Measurements from ENCODE around the gene APOL5.

The APOL5 gene

DNA sequence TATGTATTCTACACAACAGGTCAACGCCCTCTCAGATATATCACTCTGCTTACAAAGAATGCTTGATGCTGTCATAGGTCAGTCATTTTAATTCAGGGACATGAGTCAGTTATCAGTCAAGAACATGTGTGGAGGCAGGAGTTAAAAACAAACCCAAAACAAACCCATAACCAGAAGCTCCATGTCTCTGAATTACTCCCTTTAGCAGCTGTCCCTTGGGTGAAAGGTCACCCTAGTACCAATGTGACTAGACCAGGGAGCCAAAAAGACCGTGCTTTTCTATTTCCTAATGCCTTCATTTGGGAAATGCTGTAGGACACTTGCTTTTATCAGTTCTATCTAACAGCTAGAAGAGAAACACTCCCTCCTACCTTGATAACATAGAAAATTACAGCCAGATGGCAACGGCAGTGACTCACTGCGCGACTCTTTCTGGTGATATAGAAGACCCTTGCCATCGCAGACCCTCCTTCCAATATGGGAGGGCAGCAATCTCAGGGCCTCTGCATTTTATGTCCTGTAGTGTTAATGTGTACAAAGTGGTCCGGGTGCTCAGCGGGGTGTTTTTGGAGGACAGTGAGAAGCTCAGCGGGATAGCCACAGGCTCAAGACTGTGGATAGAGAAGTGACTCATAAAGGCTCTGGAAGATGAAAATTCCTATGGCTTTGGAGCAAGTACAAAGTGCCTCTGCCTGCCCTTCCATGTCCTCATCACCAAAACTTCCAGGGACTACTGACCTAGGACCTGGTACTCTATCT lies 24.8 kb downstream of the APOL5 start:
- DNase-seq (ENCODE audit: low spot score), result no peak

DNA sequence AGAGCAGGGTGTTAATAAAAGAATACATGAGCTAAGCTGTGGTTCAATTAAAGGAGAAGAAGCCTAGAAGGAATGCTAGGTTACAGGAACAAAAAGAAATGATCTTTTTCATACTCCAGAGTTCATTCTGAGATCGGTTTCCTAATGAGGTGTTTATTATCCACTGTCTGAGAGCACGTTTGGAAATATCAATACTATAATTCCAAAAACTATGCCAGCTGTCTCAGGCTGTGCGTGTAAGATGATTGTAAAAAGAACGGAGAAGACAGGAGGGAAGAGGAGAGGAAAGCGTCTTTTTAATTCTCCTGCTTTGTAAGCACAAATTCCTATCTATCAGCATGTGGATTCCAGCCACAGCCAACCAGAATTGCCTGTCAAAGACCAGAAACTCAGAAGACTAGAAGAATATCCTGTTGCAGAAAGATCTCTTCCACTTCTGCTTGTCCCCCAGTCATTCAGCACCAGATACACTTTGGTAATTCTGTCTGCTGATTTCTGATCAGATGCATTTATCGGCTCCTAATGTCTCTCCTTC lies 25.7 kb downstream of the APOL5 start:
- no peak for DNase-seq (ENCODE audit: low spot score)

DNA sequence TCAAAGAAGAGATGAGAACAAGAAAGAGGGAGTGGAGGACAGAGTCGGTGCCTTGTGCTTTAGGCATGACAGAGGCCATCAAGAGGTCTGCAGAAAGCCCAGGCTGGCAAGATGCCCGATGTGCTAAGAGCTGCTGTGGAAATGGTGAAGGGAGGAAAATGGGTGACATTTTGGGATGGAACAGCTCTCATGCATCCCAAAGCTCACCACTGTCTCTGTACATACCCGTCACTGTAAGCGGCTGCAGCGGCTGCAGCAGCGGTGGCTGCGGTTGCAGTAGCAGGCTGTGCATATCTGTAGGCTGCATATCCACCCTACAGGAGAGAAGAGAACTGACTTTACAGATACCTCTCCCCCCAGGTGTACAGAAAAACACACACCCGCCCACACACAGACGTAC lies 28.6 kb downstream of the APOL5 start:
- no peak for DNase-seq (ENCODE audit: low spot score)

DNA sequence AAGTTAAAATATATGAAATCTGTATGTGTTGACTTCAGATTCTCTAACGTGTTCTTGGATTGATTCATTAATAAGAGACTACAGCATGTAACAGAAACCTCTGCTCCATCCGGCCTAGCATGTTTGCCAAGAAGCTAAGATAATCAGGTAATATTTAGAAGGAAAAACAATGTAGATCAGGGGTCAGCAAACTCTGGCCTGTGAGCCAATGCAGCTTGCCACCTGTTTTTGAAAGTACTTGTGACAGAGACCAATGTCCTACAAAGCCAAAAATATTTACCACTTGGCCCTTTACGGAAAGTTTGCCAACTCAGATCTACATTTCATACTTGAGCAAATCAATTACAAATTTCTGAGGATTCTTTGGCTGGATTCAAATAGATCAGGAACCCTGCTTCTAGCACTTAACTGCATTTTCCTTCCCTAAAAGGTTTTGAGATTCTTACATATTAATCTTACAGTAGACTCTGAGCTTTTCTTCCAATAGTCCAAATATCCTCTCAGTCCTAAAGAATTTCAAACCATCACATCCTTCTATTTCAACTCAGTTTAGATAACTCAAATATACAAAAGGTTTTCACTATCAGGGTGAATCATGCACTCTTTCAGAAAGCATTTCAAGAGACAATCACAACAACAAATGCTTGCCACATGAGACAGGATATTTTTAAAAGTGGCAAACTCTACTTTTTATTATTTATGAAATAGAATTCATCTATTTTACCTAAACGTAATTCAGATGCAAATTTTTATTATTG lies 29.5 kb downstream of the APOL5 start:
- DNase-seq (ENCODE audit: low spot score), result no peak

DNA sequence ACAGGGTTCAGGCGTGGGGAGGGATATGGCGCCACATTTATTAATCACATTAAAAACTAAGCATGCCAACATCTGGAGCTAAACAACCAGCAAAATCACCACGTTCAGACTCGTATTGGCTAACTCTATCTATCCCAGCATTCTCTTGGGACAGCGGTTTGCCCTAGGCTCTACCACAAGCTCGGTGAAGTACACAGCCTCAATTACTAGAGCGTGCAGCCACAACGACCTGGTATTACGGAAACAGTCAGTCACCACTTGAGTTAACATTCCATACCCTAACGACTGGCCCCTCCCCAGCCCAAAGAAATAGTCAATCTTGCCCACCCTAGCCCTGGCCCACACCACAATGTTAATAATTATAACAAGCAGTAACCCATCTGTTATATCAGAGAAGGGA lies 32.1 kb downstream of the APOL5 start:
- DNase-seq (ENCODE audit: low spot score), result no peak

DNA sequence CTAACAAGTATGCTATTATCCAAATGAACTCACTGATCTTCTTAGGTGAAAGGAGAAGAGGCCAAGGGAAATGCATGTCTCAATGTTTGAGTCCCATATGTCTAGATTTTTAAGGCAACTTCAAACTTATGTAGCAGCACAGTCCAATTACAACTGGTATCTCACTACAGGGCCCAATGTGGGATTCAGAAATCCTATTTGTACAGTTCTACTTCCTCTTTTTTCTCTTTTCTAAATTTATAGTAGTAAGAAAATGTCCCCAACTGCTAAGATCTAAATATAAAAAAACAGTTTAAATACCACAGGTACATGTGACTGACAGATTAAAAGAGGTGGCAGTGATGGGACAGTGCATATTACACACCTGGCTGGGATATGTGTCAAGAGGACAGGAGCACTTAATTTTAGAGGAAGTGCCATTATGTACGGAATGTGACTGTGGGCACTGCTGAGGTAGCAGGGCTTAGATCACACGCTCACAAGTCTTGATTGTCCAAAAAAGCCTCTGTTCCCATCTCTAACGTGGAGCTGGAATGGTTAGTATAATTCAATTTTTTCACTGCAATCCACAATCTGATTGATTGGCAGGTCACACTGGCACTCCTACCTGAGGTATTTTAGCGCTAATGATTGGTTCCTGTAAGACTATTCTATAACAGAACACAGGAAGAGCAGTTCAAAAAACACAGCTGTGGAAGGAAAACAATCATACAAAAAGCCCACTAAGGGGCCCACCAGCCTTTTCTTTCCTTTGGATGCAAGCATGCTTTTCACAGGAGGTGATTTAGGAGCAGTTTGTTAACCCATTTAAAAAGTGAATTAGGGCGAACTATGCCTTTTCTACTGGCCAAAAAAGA lies 34.6 kb downstream of the APOL5 start:
- DNase-seq (ENCODE audit: low spot score), result no peak

DNA sequence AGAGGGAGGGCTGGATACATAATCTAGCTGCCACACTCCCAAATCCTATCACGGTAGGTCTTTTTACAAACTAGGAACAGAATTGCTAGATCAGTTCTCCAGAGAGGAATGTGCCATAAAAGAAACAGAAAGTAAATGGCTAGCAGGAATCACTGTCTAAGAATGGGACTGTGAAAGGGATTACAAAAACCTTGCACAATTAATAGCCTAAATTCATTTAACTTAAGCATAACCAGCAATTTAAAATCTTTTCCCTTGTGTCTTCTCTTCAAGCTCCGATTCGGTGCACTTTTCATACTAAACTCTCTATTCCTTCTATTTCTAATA lies 35.2 kb downstream of the APOL5 start:
- no peak for DNase-seq (ENCODE audit: low spot score)

DNA sequence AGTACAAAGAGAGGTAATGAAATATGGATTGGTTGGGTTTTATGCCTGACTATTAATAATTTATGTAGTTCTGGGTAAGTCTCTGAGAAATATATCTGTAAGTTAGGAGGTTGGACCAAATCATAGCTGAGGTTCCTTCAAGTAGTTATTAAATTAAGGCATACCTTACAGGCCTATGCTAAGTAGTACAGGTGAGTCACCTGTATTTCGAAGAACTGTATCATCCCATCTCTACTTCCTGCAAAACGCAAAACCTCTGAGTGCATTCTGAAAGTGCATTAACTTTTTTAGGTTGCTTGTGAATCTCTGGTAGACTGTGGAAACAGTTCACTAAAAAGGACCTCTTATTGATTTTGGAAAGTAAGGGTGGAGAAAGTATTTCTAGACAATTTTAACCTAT lies 37.1 kb downstream of the APOL5 start:
- DNase-seq (ENCODE audit: low spot score), result no peak

DNA sequence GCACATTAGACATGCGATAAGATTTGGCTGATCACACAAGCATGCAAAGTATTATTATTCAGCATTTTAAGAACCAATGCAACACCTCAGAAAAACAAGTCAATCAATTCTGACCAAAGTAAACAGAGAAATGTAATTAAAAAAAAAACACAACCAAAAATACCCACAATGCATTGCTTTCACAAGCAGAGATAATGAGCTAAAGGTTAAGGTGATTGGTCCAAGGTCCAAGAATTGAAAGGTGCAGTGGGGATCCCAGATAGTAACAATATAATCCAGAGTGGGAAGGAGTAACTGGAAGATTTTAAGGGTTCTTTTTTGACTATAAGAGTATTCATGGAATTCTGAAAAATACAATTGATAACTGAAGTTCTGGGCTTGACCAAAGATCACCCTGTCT lies 39.0 kb downstream of the APOL5 start:
- DNase-seq (ENCODE audit: low spot score), result no peak

DNA sequence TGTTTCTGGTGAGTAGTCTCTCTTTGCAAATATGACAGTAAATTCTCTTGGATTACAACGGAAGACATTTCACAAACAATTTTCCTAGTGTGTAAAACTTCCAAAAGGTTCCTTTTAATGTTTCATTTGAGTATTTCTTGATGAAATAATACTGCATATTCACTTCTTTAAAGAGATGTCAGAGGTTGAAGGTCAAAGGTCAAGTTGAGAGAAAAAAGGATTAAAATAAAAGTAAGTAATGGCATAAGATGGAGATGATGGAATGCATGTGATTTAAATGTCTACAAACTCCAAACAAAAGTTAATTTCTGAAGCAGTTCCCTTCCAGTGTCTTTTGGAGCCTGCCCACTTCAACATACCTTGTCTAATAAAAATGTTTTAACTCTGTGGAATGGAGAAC lies 40.7 kb downstream of the APOL5 start:
- DNase-seq (ENCODE audit: low spot score), result no peak

DNA sequence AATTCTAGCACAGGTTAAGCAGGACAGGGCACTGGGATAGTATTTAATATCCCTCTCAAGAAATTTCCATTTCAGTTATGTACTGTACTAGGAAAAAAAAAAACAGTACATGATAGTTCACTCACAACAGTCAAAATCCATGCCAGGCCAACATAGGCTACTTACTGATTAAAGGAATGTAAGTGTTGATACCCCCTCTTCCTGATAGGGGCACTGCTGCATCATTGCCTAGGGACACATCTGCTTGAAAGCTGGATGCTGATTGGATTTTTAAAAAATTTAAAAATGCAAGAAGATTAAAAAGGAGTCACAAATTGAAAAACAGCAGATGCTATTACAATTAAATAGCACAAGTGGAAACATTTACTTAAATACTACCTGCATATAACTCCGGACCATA lies 43.4 kb downstream of the APOL5 start:
- no peak for DNase-seq (ENCODE audit: low spot score)

DNA sequence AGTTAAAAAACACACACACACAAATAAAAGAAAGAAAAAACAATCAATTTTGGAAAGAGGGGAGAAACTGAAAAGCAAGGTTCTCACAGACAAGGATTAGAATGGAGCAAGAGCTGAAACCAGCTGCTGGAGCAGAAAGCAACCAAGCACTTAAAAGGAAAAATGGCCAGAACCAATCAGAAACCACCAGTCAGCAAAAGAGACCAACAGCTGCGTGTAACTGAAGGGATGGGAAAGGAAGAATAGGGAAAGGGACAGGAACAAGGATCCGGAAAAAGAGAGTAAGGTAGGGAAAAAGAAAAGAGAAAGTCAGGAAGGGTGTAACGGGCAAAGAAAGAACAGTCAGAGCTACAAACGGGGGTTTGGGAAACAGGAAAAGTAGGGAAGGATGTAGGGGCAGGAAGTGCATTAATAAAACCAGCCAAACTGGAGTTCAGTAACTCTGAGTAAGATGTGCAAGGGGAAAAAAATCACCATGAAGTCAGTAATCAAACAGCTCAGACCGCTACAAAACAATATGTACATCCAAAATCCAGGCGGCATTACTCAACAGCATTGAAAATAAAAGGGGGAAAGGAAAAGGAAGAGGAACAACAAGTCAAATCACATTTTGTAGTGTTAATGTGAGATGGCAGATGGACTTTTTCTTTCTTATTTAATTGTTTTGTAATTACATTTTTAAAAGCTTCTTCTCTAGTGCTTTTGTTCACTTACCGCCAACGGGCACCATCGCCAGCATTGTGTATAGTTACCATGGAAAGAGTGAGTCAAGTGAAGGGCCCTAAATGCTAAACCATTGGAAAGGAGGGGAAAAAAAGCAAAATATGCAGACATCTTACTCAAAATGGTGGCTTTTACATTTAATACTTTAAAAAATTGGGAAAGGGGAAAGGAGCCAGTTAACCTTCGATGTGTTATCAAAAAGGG lies 49.2 kb downstream of the APOL5 start:
- peak; percentile 33 for DNase-seq (ENCODE audit: low spot score)

DNA sequence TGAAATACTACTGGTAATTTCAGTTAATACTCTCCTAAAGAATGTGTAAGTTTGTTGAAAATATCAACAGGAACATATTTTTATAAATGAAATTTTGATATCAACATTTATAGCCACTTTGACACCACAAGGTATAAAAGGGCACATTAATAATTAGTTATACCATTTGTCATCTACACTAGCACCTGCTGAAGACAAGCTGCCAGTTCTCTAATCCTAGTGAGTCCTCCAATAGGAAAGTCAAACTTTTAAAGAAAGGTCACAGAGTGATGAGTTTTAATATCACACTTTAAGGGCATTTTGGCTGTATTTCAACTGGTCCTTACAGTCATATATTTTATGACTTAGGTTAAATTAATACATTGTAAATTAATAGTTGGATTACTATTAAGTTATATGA lies 52.3 kb downstream of the APOL5 start:
- DNase-seq (ENCODE audit: low spot score), result no peak

DNA sequence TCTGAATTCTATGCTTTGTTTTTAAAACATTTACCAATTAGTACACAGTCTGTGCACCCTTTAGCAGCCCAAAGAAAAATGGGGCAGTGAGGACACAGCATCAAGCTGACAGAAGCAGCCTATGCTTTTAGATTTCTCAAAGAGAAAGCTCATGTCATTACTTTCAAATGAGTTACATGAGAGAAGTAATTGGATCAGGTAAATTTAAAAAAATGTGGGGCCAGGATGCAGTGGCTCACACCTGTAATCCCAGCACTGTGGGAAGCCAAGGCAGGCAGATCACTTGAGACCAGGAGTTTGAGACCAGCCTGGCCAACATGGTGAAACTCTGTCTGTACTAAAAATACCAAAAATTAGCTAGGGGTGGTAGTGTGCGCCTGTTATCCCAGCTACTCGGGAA lies 57.7 kb downstream of the APOL5 start:
- no peak for DNase-seq (ENCODE audit: low spot score)

DNA sequence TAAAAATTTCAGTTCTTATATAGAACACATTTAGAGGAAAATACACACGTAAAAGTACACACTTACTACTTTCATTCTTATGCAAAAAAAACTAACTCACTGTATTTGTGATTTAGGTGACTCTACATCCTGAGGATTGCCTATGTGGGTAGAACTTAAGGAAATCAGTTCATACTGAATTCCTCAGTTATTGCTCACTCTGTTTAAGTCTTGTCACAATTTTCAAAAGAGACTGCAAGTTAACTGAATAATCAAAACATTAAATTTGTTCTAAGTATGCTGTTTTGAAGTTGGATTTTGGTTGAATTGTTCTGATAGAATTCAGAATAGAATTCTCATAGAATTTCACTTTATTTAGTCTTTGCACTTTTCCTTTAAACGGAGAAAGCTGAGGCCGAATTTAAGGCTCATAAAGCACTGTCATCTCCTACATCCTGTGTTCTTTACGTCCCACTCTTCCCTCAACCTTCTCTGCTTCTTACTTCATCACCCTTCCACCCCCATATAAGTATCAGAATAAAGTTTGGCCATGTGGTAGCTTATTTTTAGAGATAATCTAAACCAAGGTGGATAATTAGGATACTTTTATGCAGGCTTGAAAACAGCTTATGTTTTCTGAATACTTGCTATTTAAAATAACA lies 59.8 kb downstream of the APOL5 start:
- no peak for DNase-seq (ENCODE audit: low spot score)
